HG03469 (cell line): Measurements from ENCODE around the gene EFCAB6.

ENCODE experiments used
- ATAC-seq: cut with Tn5 transposase; IDR thresholded peaks from one replicate; pipeline ENCODE4 v1.9.1; 2021; ENCODE audit warnings: mild to moderate bottlenecking, moderate library complexity, moderate number of reproducible peaks; ENCODE audit not compliant: unreplicated experiment

EFCAB6 gene

DNA sequence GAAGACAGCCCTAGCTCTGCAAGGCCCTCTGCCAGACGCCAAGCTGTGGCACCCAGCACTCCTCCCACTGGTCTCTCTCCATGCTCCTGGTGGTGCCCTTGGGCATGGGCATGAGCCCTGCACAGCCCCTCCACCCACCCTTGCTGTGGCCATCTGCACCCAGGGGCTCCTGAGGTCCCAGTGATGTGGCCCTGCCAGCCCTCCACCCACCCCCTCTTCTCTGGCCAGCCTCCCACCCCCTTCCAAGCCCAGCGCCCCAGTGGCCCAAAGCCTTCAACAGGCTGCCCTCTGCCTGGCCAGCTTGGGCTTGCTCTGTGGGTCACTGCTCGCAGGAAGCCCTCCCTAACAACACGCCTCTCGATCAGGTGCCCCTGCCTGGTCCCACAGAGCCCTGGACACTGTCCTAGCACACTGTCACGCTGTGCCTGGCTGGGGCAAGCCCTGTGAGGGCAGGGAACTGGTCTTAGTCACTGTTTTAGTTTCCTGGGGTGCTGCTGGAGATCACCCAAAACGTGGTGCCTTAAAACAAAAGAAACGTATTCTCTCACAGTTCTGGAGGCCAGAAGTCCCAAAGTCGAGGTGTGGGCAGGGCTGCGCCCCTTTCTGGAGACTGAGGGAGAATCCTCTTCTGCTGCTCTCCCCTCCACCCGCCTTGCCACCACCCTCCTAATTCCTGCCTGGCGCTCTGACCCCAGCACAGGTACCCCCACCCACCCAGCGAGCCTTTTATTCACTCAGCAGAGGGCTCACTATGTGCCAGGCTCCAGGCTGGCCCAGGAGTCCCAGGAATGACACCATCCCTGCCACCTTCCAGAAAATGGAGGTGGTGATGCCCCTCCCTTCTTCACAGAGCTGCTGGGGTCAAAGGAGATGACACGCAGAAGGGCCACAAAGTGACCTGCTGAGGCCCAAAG, 35.5 kb upstream of the EFCAB6 start:
- no peak for ATAC-seq

DNA sequence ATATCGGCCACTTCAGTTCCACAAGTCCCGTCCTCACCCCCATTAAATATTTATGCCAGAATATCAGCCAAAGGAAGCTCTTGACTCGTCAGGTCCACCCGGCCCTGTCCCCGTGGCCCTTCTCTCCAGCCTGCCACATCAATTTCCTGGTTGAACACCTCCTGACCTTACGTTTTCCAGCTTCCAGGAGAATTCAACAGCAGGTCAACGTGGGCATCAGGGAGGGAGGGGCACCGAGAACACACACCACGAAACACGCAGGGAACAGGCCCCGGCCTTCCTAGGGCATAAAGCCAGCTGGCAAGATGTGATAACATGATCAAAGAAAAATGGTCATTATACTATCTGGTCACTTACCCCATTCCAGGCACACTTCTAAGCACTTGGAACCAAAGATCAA, 34.9 kb upstream of the EFCAB6 start:
- ATAC-seq = no peak

DNA sequence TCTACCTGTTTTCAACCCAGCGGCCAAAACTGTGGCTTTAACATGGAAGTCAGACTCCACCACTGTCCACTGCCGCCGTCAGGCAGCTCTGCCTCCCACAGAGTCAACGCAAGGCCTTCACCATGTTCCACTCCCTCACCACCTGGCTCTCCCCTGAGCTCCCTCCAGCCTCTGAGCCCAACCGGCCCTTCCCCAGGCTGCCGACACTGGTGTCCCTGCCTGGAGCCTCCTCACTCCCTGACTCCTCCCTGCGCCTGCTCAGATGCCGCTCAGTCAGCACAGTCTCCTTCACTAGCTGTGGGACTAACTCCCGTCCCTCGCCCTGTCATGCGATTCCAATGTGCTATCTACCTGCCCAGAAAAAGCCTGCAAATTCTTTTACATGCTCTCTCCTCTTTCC, 33.9 kb upstream of the EFCAB6 start:
- ATAC-seq = no peak

DNA sequence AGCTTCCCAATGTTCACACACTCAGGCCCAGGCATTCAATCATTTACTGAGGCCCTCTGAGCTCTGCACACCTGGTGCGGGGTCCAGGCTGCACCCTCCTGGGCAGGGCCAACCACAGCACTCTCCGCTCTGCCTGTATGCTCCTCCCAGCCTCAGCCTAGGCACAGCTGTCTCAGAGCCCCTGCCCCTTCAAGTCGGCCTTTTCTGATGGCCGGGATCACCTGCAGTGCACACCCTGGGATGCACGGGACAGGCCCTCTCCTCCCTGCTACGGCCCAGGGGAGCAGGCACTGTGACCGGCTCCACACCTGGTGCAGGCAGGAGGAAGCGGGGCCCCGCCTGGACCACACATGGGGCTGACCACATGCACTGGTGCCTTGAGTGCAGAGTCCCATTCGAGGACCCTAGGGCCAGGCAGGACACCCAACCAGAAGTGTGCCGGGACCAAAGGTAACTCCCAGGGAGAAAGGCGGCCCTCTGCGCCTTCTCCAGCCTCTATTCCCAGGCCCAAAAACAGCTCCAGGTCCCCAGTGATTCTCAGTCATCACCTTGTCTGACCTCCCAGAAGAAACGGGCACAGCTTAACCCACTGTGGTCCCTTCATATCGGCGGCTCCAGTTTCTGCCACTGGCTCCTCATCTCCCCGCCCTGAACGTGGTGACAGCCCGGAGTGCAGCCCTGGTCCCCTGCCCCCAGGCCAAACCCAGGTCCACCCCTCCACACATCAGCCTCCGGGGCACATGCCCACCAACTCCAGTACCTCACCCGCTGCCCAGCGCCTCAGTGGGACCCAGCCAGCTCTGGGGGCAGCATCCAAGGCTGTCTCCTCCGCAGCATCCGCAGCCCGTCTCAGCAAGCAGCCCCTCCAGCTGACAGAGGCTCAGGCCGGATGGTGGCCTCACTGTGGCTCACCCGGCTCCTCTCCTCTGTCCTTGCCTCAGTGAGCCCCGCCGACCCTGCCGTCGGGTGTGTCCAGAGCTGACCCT, 32.7 kb upstream of the EFCAB6 start:
- ATAC-seq = no peak

DNA sequence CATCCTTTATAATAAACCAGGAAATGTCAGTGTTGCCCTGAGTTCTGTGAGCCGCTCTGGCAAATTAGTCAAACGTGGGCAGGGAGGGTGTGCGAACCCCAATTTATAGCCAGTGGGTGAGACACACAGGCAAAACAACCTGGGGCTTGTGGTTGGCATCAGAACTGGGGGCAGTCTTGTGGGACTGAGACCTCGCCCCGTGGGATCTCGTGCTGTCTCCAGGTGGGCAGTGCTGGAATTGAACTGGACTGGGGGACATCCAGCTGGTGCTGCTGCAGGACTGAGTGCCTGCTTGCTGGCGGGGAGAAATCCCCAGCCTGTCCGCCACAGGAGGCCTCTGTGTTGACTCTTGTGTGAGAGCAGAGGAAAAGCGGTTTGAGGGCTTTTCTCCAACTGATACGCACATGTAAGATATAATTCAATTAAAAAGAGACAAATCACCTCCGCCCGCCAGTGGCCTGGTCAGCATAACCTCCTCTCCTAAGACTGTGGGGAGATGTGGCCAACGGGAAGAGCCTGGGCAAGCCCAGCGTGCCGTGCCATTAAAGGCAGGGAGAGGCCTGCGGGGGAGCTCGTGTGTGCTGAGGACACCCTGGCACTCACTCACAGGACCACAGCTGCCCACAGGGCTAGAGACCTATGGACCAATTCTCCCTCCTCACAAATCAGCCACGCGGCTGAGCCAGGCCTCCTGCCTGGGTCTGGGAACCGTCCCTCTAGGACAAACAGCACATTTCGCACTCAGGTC, 31.9 kb upstream of the EFCAB6 start:
- no peak for ATAC-seq

DNA sequence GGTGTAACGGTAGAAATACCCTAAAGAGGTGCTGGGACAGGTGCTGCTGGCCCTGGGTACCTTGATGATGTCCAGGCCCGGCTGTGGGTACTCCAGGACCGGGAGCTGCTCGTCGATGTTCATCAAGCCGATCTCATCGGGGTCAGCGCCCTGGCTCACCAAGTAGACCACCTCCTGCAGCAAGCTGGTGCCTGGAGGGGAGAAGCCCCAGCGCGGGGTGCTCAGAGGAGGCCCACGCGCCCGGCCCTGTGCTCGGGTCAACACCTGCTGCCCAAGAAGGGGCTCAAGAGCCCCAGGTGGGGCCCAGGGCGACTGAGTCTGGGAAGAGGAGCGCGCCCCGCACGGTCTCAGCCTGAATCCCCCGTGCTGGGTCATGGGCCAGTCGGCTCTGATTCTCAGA, 29.6 kb upstream of the EFCAB6 start:
- ATAC-seq = no peak

DNA sequence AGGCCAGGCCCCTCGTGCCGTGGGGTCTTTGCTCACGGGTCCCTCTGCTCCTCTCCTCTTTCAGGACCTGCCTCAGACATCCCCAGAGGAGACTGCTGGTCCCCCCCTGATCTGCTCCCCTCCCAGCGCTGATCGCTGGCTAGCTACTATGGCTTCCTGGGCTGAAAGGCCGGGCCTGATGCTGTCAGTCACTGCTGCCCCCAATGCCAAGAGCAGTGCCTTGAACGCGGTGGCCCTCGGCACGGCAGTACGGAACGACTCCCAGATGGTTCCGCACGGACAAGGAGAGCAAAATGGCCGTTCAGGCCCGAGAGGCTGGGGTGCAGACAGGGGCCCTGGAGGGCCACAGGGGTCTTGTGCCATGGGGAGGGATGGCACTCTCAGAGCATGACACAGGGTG, 28.7 kb upstream of the EFCAB6 start:
- no peak for ATAC-seq

DNA sequence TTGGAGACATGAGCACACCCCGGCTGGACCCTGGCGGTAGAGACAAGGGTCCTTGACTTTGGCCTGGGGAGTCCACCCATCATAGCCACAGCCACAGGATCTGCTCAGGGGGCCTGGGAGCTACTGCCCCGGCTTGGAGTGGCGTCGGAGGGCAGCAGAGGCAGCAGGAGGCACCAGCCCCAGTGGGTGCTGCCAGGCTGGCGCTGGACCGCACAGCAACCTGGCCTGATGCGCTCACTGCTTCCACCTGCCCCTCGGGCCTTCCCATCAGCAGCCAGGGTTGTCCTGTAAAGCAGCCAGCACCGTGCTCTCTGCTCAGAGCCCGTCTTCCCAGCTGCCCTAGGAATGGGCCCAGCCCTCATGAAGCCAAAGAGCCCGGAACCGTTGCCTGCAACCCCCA, 28.3 kb upstream of the EFCAB6 start:
- ATAC-seq = no peak

DNA sequence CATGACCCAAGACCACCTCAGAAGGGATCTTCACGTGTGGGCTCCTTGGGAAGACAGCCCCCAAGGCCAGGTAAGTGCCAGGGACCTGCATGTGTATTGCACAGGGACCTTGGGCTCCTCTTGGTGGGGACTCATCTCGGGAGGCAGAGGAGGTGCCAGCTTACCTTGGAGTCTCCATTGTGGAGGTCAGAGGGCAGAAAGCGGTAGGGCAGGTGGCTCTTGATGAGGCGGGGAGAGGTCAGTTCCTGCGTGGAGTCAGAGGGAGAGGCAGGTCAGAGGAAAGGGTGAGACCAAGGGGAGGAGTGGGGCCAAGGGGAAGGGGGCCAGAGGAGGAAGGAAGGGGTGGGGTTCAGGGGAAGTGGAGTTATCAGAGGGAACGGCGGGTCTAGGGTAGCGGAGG, 27.7 kb upstream of the EFCAB6 start:
- no peak for ATAC-seq

DNA sequence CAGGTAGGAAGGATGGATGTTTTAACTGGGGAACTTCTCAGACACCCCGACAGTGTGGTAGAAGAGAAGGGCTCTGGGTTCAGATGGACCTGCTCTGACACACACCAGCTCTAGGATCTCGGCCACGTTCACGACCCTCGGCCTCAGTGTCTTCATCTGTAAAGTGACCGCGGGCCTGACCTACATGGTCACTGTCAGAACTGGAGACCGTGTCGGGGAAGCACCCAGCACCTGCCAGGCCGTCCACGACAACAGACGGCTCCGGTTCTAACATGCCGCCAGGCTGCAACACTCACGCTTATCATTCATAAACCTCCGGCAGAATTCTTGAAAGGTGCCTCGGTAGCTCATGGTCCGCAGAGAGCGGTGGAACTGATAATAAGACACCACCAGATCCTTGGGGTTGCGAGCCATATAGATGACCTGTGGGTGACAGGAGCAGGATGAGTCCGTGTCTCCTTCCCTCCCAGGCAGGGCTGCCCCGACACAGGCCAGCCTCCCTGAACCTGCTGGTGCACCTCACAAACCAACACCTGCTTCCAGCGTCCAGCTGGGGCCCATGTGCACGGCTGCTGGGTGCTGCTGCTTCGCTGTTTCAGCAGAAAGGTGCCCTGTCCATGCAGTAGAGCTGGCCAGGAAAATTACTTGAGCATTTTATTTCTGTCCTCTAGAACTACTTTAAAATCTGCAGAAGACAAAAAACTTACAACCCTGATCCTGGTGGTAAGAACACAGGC, 26.6 kb upstream of the EFCAB6 start:
- ATAC-seq = no peak

DNA sequence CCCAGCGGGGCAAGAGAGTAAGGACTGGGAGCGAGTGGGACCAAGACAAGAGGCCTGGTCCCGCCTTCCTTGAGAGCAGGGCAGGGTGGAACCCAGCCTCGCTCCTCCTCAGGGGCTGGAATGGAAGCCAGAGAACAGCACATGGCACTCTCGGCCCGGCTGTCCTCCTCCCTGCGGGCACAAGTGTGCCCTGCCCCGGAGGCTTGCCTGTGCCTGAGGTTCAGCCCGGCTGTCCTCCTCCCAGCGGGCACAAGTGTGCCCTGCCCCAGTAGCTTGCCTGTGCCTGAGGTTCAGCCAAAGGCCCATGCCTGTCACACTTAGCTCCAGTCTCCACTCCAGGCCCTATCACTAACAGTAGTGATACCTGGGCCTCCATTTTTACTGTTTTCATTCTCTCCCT, 26.1 kb upstream of the EFCAB6 start:
- ATAC-seq = no peak

DNA sequence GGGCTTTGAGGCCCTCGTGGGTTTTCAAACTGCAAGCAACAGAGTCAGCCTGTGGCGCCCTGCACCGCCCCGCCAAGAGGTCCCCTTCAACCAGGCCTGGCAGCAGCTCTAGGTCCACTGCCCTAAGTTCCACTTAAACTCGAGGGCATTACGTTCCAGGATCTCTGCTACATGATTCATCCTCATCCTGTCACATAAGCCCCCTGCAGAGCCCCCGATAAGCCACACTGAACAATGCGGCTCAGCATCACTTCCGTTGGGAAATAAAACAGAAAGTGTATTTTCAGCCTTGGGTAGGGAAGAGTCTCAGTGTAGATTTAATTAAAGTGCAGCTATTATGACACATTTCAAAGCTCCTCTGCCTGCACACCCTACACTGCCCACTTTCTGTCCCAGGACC, 25.6 kb upstream of the EFCAB6 start:
- no peak for ATAC-seq

DNA sequence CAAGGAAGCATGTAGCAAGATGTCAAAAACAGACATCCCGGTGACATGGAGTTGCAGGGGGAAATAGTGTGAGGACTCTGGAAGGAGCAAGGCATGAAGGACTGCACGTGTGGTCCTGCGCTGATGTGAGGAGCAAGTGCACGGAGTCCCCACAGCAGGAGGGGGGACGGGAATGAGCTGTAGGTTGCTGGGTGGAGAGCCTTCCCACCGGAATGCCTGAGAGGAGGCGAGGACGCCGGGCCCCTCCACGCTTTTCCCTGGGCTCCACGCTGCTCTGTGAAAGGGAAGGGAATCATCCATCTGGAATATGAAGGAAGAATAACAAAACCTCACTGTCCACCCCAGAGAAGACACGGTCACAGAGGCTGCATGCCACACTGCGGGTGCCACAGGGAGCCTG, 23.6 kb upstream of the EFCAB6 start:
- no peak for ATAC-seq

DNA sequence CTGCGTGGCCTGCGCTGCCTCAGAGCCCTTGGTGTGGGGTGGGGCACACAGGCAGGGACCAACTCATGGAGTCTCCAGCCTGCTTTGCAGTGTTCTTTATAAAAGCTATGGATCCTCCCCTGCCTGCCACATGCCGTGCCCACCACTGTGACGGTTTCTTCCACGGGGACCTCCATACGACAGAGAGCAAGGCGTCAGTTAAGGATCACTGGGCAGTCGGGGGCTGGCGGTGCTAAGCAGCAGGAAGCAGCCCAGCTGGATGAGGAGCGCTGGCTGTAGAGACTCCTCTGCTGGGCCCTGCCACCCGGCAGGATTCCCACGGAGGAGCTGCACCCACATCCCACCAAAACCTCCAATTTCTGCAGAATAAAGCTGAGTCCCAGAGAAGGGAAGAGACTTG, 23.1 kb upstream of the EFCAB6 start:
- ATAC-seq = no peak

DNA sequence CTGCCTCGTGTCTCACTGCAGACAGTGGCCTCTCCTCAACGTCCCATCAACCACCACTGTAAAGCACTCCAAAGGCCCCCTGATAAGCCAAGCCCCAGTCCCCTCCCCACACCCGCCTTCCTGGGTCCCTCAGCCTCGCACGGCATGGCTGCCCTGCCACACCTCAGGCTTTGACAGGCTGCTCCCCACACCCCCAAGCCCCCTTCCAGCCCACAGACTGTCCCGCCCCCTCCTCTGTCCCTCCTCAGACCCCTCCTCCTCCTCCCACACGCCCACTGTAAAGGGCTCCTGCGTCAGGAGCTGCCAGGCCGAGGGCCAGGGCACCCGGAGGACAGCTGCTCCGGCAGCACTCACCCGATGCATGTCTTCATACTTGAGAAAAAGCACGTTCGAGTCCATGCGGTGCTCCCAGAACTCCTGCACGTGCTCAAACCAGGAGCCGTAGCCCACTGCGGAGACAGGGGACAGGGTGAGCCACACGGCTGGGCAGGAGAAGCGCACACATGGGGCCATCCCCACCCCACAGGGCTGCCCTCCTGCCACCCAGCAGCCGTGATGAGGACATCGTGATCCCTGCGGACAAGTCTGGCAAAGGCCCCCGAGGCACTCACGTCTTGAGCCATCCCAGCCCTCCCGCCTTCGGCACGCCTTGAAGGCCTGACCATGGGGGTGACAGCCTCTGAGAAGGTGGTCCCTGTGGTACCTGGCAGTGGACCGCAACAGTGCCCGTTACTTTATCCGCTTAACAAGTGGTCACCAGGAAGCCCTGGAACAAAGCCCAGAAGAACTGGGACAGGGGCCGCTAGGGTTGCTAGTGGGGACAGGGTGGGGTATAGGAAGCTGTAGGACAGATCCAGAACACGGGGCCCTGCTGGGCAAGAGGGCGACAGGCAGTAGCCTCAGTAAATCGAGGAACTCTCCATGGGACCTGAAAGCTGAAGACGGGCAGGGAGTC, 21.5 kb upstream of the EFCAB6 start:
- no peak for ATAC-seq

DNA sequence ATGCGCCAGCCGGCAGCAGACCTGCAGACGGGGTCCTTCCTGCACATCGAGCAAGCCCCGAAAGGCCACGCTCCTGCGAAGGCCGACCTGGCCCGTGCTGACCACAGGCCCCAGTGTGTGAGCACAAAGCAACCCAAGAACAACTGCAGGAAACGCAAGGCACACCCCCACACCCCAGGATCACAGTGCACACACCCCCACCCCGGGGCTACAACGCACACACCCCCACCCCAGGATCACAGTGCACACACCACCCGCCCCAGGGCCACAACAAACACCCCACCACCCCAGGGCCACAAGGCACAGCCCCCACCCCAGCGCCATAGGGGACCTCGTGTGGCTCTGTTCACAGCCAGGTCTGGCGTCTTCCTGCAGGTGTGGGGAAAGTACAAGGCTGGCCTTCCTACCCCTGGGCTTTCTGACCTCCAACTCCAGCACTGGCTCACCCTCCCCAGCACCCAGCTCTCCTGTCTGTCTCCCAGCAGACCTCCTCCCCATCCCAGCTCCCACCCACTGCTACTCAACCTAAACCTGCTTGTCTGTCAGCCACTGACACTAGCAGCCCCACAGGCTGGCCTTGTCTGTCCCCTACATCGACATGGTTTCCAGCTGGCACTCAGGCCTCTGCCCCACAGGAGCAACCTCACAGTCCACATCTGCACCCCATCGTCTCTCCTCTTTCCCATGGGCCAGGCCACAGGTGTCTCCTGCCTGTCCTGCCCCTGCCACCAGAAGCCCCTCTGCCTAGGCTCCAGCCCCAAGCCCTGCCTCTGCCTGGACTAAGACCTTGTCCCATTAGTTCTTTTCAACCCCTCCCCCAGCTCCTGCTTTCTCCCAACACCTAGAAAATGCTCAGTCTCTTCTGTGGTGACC, 20.5 kb upstream of the EFCAB6 start:
- ATAC-seq = no peak

DNA sequence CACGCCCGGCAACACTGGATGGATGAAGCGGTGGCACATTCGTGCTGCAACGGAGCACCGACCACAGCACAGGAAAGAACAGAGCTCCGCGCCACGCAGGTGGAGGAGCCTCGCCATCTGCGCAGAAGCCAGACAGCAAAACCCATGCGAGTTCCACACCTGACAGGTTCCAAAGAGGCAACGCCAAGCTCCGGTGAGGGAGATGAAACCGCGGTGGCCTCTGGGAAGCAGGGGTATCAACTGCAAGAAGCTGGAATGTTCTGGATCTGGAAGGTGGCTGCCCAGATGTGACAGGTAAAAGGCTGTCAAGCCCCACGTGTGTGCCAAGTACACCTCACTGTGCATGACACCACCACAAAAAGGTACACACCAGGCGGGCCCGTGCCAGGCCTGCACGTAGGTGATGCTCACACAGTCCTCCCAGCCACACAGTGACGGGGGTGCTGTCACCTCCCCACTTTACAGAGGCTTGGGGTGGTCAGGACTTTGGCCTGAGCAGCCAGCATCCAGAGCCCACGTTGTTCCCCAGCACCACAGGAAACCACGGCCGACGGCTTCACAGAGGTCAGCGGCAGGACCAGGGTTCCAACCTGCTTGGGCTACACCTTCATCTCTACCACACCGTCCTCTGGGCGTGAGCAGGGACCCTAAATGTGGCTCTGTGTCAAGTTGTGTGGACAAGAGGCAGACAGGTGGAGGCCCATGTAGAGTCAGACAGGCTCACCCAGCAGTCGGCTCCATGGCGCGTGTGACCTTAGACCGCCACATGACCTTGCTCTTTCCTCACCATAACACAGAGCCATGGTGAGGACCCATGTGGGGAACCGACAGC, 19.7 kb upstream of the EFCAB6 start:
- ATAC-seq = no peak
